22Rv1 (cell line): ENCODE measurements around the gene PXMP4.

Source experiments
- CTCF ChIP-seq: fragments of 450-650 bp; IDR thresholded peaks from 2 replicates; pipeline ENCODE4 v1.5.1; 2017; ENCODE audit warnings: mild to moderate bottlenecking
- ZFX ChIP-seq: fragments of 450-650 bp; IDR thresholded peaks from 2 replicates; pipeline ENCODE4 v1.6.1; 2017; ENCODE audit warnings: antibody characterized with exemption, borderline replicate concordance

- no peak for TF ChIP-seq CTCF
- no peak for TF ChIP-seq ZFX
Observed at GRCh38 chr20:33765099-33765498, 45.0 kb upstream of the PXMP4 start.
